Peyer's patch (tissue), 4 donors: ENCODE results near the gene CHSY3. TPM values are rescaled to one million over a fixed set of nuclear protein-coding genes. Genes with fewer than 3 reads are reported as not detected.

ENCODE experiments used
- DNase-seq, 3 donors: peaks; one replicate each; pipeline ENCODE4 v3.0.0-alpha.2; 2017 to 2019
- H3K27ac ChIP-seq, 4 donors: fragments of 200-600 bp; sonication (generic); one replicate each; pipeline ENCODE4 v1.5.1; 2016 to 2019
- H3K27me3 ChIP-seq, 2 donors: fragments of 200-600 bp; sonication (generic); one replicate each; pipeline ENCODE4 v1.5.1; 2019
- H3K36me3 ChIP-seq, 3 donors: fragments of 200-600 bp; sonication (generic); one replicate each; pipeline ENCODE4 v1.5.1; 2016 to 2019
- H3K4me1 ChIP-seq, 4 donors: fragments of 200-600 bp; sonication (generic); one replicate each; pipeline ENCODE4 v1.5.1; 2016 to 2019
- H3K4me3 ChIP-seq, 4 donors: fragments of 200-600 bp; sonication (generic); 1 replicate in 3 of 4; 2 replicates in 1 of 4; pipeline ENCODE4 v1.5.1; 2016 to 2019; ENCODE audit warnings: mild to moderate bottlenecking in 1 of 4
- H3K9me3 ChIP-seq, 4 donors: fragments of 200-600 bp; sonication (generic); one replicate each; pipeline ENCODE4 v1.5.1; 2016 to 2019; ENCODE audit warnings: mild to moderate bottlenecking in 1 of 4
- POLR2A ChIP-seq, 2 donors: fragments of 450-650 bp; IDR thresholded peaks; one replicate each; pipeline ENCODE4 v1.5.1; 2017; ENCODE audit warnings: antibody characterized with exemption in 2 of 2, mild to moderate bottlenecking in 2 of 2, moderate library complexity in 2 of 2
- total RNA-seq, 4 donors: library from RNA; depleted of rRNA; stranded (reverse); fragments of >200 nt; gene quantifications; one replicate each; pipeline ENCODE4 v1.1.0, GENCODE V29; 2016
- TF ChIP-seq, protein P1 (sequence below), 6 experiments: fragments of 450-650 bp in 4 of 6; fragments of 200-600 bp in 2 of 6; sonication (generic) in 1 of 6; IDR thresholded peaks; one replicate each; pipeline ENCODE4 v1.5.1; 2017 to 2019; ENCODE audit warnings: antibody characterized with exemption in 6 of 6, mild to moderate bottlenecking in 3 of 6, moderate library complexity in 1 of 6

CHSY3 gene
- total RNA-seq, 4 donors from 2014 or later, result 0.35 to 2.5 (median 1.4) TPM

- no peak overlapping the region for H3K27ac ChIP-seq
- H3K4me3 ChIP-seq, result no peak overlapping the region
- H3K4me1 ChIP-seq, result no peaks in the 10 kb centered on the region
- no peaks in the 10 kb centered on the region for H3K36me3 ChIP-seq
- TF ChIP-seq, protein P1, sequence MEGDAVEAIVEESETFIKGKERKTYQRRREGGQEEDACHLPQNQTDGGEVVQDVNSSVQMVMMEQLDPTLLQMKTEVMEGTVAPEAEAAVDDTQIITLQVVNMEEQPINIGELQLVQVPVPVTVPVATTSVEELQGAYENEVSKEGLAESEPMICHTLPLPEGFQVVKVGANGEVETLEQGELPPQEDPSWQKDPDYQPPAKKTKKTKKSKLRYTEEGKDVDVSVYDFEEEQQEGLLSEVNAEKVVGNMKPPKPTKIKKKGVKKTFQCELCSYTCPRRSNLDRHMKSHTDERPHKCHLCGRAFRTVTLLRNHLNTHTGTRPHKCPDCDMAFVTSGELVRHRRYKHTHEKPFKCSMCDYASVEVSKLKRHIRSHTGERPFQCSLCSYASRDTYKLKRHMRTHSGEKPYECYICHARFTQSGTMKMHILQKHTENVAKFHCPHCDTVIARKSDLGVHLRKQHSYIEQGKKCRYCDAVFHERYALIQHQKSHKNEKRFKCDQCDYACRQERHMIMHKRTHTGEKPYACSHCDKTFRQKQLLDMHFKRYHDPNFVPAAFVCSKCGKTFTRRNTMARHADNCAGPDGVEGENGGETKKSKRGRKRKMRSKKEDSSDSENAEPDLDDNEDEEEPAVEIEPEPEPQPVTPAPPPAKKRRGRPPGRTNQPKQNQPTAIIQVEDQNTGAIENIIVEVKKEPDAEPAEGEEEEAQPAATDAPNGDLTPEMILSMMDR (IDR thresholded peaks at IDR 0.05), result no peak
- TF ChIP-seq POLR2A (IDR thresholded peaks at IDR 0.05), result no peak
- DNase-seq, result no peak
- H3K9me3 ChIP-seq, result no peaks in the 10 kb centered on the region
- H3K27me3 ChIP-seq, result no peaks in the 10 kb centered on the region
Observed at GRCh38 chr5:129978270-129978669, 74.0 kb downstream of the CHSY3 start.

DNA sequence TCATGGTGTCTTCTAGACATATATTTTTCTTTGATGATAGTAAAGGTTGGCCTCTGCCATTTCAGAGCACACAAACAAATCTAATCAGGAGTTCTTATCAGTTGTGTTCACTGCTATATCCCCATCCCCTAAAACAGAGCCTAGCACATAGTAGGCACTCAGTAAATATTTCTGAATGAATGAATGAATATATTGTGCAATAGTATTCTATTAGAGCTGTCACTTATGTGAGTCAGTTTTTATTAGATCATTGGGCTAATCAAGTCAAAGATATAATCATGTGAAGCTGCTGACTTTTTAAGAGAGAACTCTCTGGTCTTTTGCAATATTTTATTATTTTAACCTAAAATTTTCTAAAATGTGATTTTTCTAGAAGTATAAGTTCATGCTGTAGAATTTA, 84.2 kb downstream of the CHSY3 start:
- H3K9me3 ChIP-seq, result no peaks in the 10 kb centered on the region
- no peak overlapping the region for H3K27ac ChIP-seq
- H3K4me3 ChIP-seq, result no peak overlapping the region
- TF ChIP-seq, protein P1 (IDR thresholded peaks at IDR 0.05), result no peak
- TF ChIP-seq POLR2A (IDR thresholded peaks at IDR 0.05), result no peak
- H3K4me1 ChIP-seq, result no peaks in the 10 kb centered on the region
- no peaks in the 10 kb centered on the region for H3K36me3 ChIP-seq
- DNase-seq, result no peak
- H3K27me3 ChIP-seq, result no peaks in the 10 kb centered on the region

GRCh38 chr5:129991780-129992179, 87.5 kb downstream of the CHSY3 start:
- no peak overlapping the region for H3K27ac ChIP-seq
- TF ChIP-seq, protein P1 (IDR thresholded peaks at IDR 0.05), result no peak
- no peak for TF ChIP-seq POLR2A (IDR thresholded peaks at IDR 0.05)
- DNase-seq, result no peak

DNA sequence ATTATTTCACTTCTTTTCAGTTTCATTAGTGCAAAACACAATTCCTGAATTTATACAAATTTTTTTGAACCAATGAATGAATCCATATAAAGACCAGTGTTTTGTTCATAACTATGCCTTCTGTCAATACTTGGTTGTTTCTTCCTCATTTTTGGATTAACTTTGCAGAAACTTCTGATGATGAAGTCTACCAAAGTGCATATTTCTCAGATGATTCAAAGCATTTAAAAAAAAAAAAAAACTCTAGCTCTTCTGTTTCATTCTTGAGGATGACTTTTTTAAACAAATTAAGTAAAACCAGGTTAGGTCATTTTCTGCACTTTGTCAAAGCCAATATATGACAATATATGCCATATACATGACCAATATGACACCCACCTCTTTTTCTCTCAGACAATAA, 92.6 kb downstream of the CHSY3 start:
- Histone ChIP-seq H3K4me3 (no peak overlapping the region), H3K36me3 (no peaks in the 10 kb centered on the region), H3K27ac (no peak overlapping the region), H3K27me3 (no peaks in the 10 kb centered on the region), H3K4me1 (no peaks in the 10 kb centered on the region), H3K9me3 (no peaks in the 10 kb centered on the region)
- TF ChIP-seq, protein P1 (IDR thresholded peaks at IDR 0.05), result no peak
- TF ChIP-seq POLR2A (IDR thresholded peaks at IDR 0.05), result no peak
- no peak for DNase-seq

More at GRCh38 chr5:129991780-129992179, 87.5 kb downstream of the CHSY3 start:
- no peaks in the 10 kb centered on the region for H3K36me3 ChIP-seq
- no peaks in the 10 kb centered on the region for H3K9me3 ChIP-seq
- H3K27me3 ChIP-seq, result no peaks in the 10 kb centered on the region
- no peaks in the 10 kb centered on the region for H3K4me1 ChIP-seq
- H3K4me3 ChIP-seq, result no peak overlapping the region

DNA sequence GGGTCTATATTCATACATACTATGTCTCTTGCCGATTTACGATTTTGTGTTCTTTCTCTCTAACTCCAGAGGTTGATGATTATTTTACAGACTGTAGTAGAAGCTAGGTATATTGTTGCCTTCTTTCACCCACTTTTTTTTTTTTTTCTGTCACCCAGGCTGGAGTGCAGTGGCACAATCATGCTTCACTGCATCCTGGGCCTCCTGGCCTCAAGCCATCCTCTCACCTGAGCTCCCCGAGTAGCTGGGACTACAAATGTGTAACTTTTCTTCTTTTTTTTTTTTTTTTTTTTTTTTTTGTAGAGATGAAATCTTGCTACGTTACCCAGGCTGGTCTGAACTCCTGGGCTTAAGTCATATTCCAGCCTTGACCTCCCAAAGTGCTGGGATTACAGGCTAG, 96.2 kb downstream of the CHSY3 start:
- H3K27ac ChIP-seq, result no peak overlapping the region
- TF ChIP-seq POLR2A (IDR thresholded peaks at IDR 0.05), result no peak
- TF ChIP-seq, protein P1 (IDR thresholded peaks at IDR 0.05), result no peak
- H3K36me3 ChIP-seq, result no peaks in the 10 kb centered on the region
- H3K9me3 ChIP-seq, result no peaks in the 10 kb centered on the region
- no peaks in the 10 kb centered on the region for H3K27me3 ChIP-seq
- H3K4me3 ChIP-seq, result no peak overlapping the region
- no peak for DNase-seq
- H3K4me1 ChIP-seq, result no peaks in the 10 kb centered on the region

DNA sequence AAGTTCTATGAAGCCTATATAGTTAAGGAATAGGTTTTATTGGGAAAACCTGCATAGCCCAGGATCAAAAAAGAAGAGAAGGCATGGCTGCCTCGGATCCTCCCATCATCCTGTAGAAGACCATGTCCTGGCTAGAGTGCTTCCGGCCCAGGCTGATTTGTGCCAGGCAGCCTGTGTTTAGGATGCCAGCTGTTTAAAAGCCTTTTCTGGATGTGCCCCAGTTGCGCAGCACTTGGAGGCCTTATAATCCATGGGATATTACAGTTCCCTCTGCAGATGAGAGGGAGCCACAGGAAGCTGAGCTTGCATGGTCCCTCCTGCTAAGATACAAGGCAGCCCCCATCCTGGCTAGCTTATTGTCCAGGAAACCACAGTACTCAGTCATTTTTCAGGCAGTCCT, 97.9 kb downstream of the CHSY3 start:
- H3K9me3 ChIP-seq, result no peaks in the 10 kb centered on the region
- TF ChIP-seq, protein P1 (IDR thresholded peaks at IDR 0.05), result no peak
- TF ChIP-seq POLR2A (IDR thresholded peaks at IDR 0.05), result no peak
- H3K27ac ChIP-seq, result no peak overlapping the region
- H3K36me3 ChIP-seq, result no peaks in the 10 kb centered on the region
- H3K27me3 ChIP-seq, result no peaks in the 10 kb centered on the region
- DNase-seq, result no peak
- no peaks in the 10 kb centered on the region for H3K4me1 ChIP-seq
- H3K4me3 ChIP-seq, result no peak overlapping the region
